Jurkat, Clone E6-1 (cell line): ENCODE data around the gene RNF151.
"Not testable (repeated sequence)": the region's sequence is repeated elsewhere in the genome, so short reads cannot be mapped to it uniquely, and the experiment has no call there.

Experiments used
- DNase-seq: peaks from one replicate; pipeline ENCODE4 v3.0.0-alpha.2; 2011; ENCODE audit warnings: low read depth, low spot score
- H3K4me3 ChIP-seq: 2 replicates; pipeline ENCODE4 v1.5.1; 2011; ENCODE audit warnings: mild to moderate bottlenecking, low read length, control low read depth, moderate library complexity

The RNF151 gene

GRCh38 chr16:2002406-2003230, 36.0 kb downstream of the RNF151 start:
- no peak overlapping the region for H3K4me3 ChIP-seq
- DNase-seq, result no peak

GRCh38 chr16:2003231-2003826, 36.7 kb downstream of the RNF151 start:
- H3K4me3 ChIP-seq, result no peak overlapping the region
- DNase-seq, result no peak

- peak; percentile 74 for DNase-seq
- no peak overlapping the region for H3K4me3 ChIP-seq
Measured at GRCh38 chr16:2003827-2004641, 37.4 kb downstream of the RNF151 start.

- no peak overlapping the region for H3K4me3 ChIP-seq
- DNase-seq, result no peak
Measured at GRCh38 chr16:2004795-2005517, 38.3 kb downstream of the RNF151 start.

- no peak overlapping the region for H3K4me3 ChIP-seq
- DNase-seq, result no peak
Measured at GRCh38 chr16:2005646-2006045, 39.0 kb downstream of the RNF151 start.

- no peak overlapping the region for H3K4me3 ChIP-seq
- no peak for DNase-seq
Measured at GRCh38 chr16:2006317-2006716, 39.7 kb downstream of the RNF151 start.

- peak overlapping the region; percentile 75 for H3K4me3 ChIP-seq
- no peak for DNase-seq
Measured at GRCh38 chr16:2007081-2007836, 40.6 kb downstream of the RNF151 start.

- peak overlapping the region; percentile 75 for H3K4me3 ChIP-seq
- no peak for DNase-seq
Measured at GRCh38 chr16:2008009-2008526, 41.4 kb downstream of the RNF151 start.

- H3K4me3 ChIP-seq, result peak overlapping the region; percentile 75
- DNase-seq, result no peak
Measured at GRCh38 chr16:2008631-2009163, 42.0 kb downstream of the RNF151 start.

- DNase-seq, result no peak
- H3K4me3 ChIP-seq, result peak overlapping the region; percentile 75
Measured at GRCh38 chr16:2009164-2009711, 42.6 kb downstream of the RNF151 start.

- peak; percentile 56 for DNase-seq
- H3K4me3 ChIP-seq, result peak within 1 kb of the TSS; percentile 78
Measured at GRCh38 chr16:2009791-2010510, 43.3 kb downstream of the RNF151 start, which contains the start of gene ZNF598. TSS of gene ZNF598 (minus strand) at chr16:2009821.

- DNase-seq, H3K4me3 ChIP-seq: not testable (repeated sequence)
Measured at GRCh38 chr16:2011726-2012125, 45.1 kb downstream of the RNF151 start.

GRCh38 chr16:2013527-2013926, 46.9 kb downstream of the RNF151 start:
- no peak overlapping the region for H3K4me3 ChIP-seq
- DNase-seq, result no peak

GRCh38 chr16:2015117-2015946, 48.7 kb downstream of the RNF151 start:
- no peak for DNase-seq
- no peak overlapping the region for H3K4me3 ChIP-seq

GRCh38 chr16:2015947-2016208, 49.2 kb downstream of the RNF151 start:
- no peak for DNase-seq

GRCh38 chr16:2016407-2016922, 49.8 kb downstream of the RNF151 start:
- DNase-seq, result no peak
- no peak overlapping the region for H3K4me3 ChIP-seq

More at GRCh38 chr16:2015947-2016208, 49.2 kb downstream of the RNF151 start:
- H3K4me3 ChIP-seq, result no peak overlapping the region
